RWPE1 (cell line): ENCODE data around the gene KDM2B.

ENCODE experiments used
- CTCF ChIA-PET: fragments of 350-600 bp; sonication (Branson Sonifier 250); formaldehyde crosslinking; extraction: SDS; loops from one replicate; lab custom pipeline; 2021; lab: Yijun Ruan, JAX
- POLR2A ChIA-PET: fragments of 400-600 bp; formaldehyde crosslinking; extraction: SDS; loops from one replicate; lab custom pipeline; 2020; ENCODE audit warnings: antibody characterized with exemption; ENCODE audit not compliant: low non-redundant PET; lab: Yijun Ruan, JAX
- DNase-seq: peaks from one replicate; pipeline ENCODE4 v3.0.0; 2012; ENCODE audit warnings: low spot score
- H3K27ac ChIP-seq: fragments of 450-650 bp; 2 replicates; pipeline ENCODE4 v1.5.1; 2017
- CTCF ChIP-seq: fragments of 450-650 bp; conservative IDR thresholded peaks from 2 replicates; pipeline ENCODE4 v1.5.1; 2017; ENCODE audit warnings: low read depth, mild to moderate bottlenecking

The KDM2B gene

GRCh38 chr12:121608301-121608700, 27.5 kb upstream of the KDM2B start:
- TF ChIP-seq CTCF = no peak
- no peak overlapping the region for H3K27ac ChIP-seq
- CTCF ChIA-PET = no interaction called here
- POLR2A ChIA-PET = no interaction called here
- no peak for DNase-seq

- TF ChIP-seq CTCF = no peak
These were observed 22.8 kb upstream of the KDM2B start for GRCh38 chr12:121603581-121603980.

GRCh38 chr12:121602766-121603165, 21.9 kb upstream of the KDM2B start:
- ChIA-PET CTCF (no interaction called here), POLR2A (no interaction called here)
- H3K27ac ChIP-seq = no peak overlapping the region
- DNase-seq = no peak
- no peak for TF ChIP-seq CTCF

More at GRCh38 chr12:121603581-121603980, 22.8 kb upstream of the KDM2B start:
- no peak overlapping the region for H3K27ac ChIP-seq
- ChIA-PET POLR2A (no interaction called here), CTCF (interaction anchor here (0.6 kb wide), 1 partner anchor 808 kb away, joined by 4 read pairs; no protein-coding TSS in a partner anchor)
- no peak for DNase-seq

- ChIA-PET POLR2A (no interaction called here), CTCF (interaction anchor here (0.6 kb wide), 1 partner anchor 35 kb away, joined by 4 read pairs; no protein-coding TSS in a partner anchor)
- no peak for DNase-seq
- H3K27ac ChIP-seq = no peak overlapping the region
- no peak for TF ChIP-seq CTCF
These were observed 20.0 kb upstream of the KDM2B start for GRCh38 chr12:121600702-121601336.

GRCh38 chr12:121596526-121596925, 15.7 kb upstream of the KDM2B start:
- no peak overlapping the region for H3K27ac ChIP-seq
- CTCF ChIA-PET = no interaction called here
- POLR2A ChIA-PET = no interaction called here
- no peak for TF ChIP-seq CTCF
- no peak for DNase-seq

GRCh38 chr12:121595520-121595919, 14.7 kb upstream of the KDM2B start:
- POLR2A ChIA-PET = no interaction called here
- CTCF ChIA-PET = no interaction called here
- H3K27ac ChIP-seq = no peak overlapping the region
- no peak for DNase-seq
- TF ChIP-seq CTCF = no peak
